Measurements from ENCODE around the gene RNF25. TPM values are rescaled to one million over a fixed set of nuclear protein-coding genes. Genes with fewer than 3 reads are reported as not detected.

Gene RNF25
- total RNA-seq, 1 donor from 2014 or later, result 31.6 TPM

- no peaks in the 10 kb centered on the region for H3K36me3 ChIP-seq (ENCODE audit: control insufficient read depth, insufficient read depth, low read length)
- no peaks in the 10 kb centered on the region for H3K27me3 ChIP-seq (ENCODE audit: control insufficient read depth, insufficient read depth, low read length)
- TF ChIP-seq CTCF (IDR thresholded peaks at IDR 0.05; ENCODE audit: insufficient read depth, low read length, poor library complexity, severe bottlenecking), result no peak
- DNase-seq (ENCODE audit: low read depth), result no peak
- no peak overlapping the region for H3K4me3 ChIP-seq (ENCODE audit: low read depth, low read length)
These were observed 45.5 kb upstream of the RNF25 start for GRCh38 chr2:218717262-218717661.

- no peak for TF ChIP-seq CTCF (IDR thresholded peaks at IDR 0.05; ENCODE audit: insufficient read depth, low read length, poor library complexity, severe bottlenecking)
- H3K27me3 ChIP-seq (ENCODE audit: control insufficient read depth, insufficient read depth, low read length), result no peaks in the 10 kb centered on the region
- no peak for DNase-seq (ENCODE audit: low read depth)
- H3K36me3 ChIP-seq (ENCODE audit: control insufficient read depth, insufficient read depth, low read length), result no peaks in the 10 kb centered on the region
- H3K4me3 ChIP-seq (ENCODE audit: low read depth, low read length), result no peak overlapping the region
These were observed 44.3 kb upstream of the RNF25 start for GRCh38 chr2:218716070-218716469.

- Histone ChIP-seq H3K36me3 (ENCODE audit: control insufficient read depth, insufficient read depth, low read length) (no peaks in the 10 kb centered on the region), H3K27me3 (ENCODE audit: control insufficient read depth, insufficient read depth, low read length) (no peaks in the 10 kb centered on the region), H3K4me3 (ENCODE audit: low read depth, low read length) (no peak overlapping the region)
- DNase-seq (ENCODE audit: low read depth), result no peak
- no peak for TF ChIP-seq CTCF (IDR thresholded peaks at IDR 0.05; ENCODE audit: insufficient read depth, low read length, poor library complexity, severe bottlenecking)
These were observed 42.1 kb upstream of the RNF25 start for GRCh38 chr2:218713922-218714321.

GRCh38 chr2:218711550-218711929, 39.7 kb upstream of the RNF25 start:
- no peak for TF ChIP-seq CTCF (IDR thresholded peaks at IDR 0.05; ENCODE audit: insufficient read depth, low read length, poor library complexity, severe bottlenecking)
- no peaks in the 10 kb centered on the region for H3K36me3 ChIP-seq (ENCODE audit: control insufficient read depth, insufficient read depth, low read length)
- no peaks in the 10 kb centered on the region for H3K27me3 ChIP-seq (ENCODE audit: control insufficient read depth, insufficient read depth, low read length)
- DNase-seq (ENCODE audit: low read depth), result no peak
- peak overlapping the region; percentile 88 for H3K4me3 ChIP-seq (ENCODE audit: low read depth, low read length)

- H3K27me3 ChIP-seq (ENCODE audit: control insufficient read depth, insufficient read depth, low read length), result no peaks in the 10 kb centered on the region
- peak; percentile 61 for TF ChIP-seq CTCF (IDR thresholded peaks at IDR 0.05; ENCODE audit: insufficient read depth, low read length, poor library complexity, severe bottlenecking)
- DNase-seq (ENCODE audit: low read depth), result no peak
- H3K4me3 ChIP-seq (ENCODE audit: low read depth, low read length), result peak within 1 kb of the TSS; percentile 88
- no peaks in the 10 kb centered on the region for H3K36me3 ChIP-seq (ENCODE audit: control insufficient read depth, insufficient read depth, low read length)
These were observed 39.1 kb upstream of the RNF25 start, which contains the start of gene TTLL4 for GRCh38 chr2:218710687-218711549. TTLL4 (plus strand) TSS chr2:218710835; CDS start chr2:218737677, 26,842 bp downstream.

GRCh38 chr2:218710334-218710686, 38.5 kb upstream of the RNF25 start:
- DNase-seq (ENCODE audit: low read depth), result no peak
- H3K36me3 ChIP-seq (ENCODE audit: control insufficient read depth, insufficient read depth, low read length), result no peaks in the 10 kb centered on the region
- H3K27me3 ChIP-seq (ENCODE audit: control insufficient read depth, insufficient read depth, low read length), result no peaks in the 10 kb centered on the region
- H3K4me3 ChIP-seq (ENCODE audit: low read depth, low read length), result peak overlapping the region; percentile 88
- TF ChIP-seq CTCF (IDR thresholded peaks at IDR 0.05; ENCODE audit: insufficient read depth, low read length, poor library complexity, severe bottlenecking), result no peak
